Stimulated activated CD4-positive, alpha-beta T cell treated with anti-CD3 and anti-CD28 coated beads, TNF-alpha, amount 100 ng/mL, for 1 hour (primary cell): Measurements from ENCODE around the gene TSEN54.

Source experiments
- DNase-seq, 3 donors: peaks; one replicate each; pipeline ENCODE4 v3.0.0-alpha.2; 2020; ENCODE audit warnings: low read depth in 3 of 3, low spot score in 1 of 3

TSEN54 gene

DNA sequence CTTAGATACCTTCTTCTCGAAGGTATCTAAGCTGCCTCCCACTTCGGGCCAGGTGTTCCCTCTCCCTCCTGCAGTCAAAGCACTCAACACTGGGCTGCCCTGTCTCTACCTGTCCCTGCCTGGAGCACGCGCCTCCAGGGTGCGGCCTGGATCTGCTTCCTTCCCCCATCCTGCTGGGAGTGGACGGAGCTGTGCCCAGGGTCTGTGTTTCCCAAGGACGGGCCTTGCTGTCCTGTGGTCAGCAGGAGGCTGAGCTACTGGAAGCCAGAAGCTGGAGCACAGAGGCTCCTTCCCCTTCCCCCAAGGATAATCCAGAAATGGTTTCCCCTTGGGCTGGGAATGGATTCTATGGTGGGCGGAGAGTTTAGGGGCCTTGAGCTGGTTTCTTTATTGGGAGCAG, 25.9 kb downstream of the TSEN54 start:
- no peak for DNase-seq

DNA sequence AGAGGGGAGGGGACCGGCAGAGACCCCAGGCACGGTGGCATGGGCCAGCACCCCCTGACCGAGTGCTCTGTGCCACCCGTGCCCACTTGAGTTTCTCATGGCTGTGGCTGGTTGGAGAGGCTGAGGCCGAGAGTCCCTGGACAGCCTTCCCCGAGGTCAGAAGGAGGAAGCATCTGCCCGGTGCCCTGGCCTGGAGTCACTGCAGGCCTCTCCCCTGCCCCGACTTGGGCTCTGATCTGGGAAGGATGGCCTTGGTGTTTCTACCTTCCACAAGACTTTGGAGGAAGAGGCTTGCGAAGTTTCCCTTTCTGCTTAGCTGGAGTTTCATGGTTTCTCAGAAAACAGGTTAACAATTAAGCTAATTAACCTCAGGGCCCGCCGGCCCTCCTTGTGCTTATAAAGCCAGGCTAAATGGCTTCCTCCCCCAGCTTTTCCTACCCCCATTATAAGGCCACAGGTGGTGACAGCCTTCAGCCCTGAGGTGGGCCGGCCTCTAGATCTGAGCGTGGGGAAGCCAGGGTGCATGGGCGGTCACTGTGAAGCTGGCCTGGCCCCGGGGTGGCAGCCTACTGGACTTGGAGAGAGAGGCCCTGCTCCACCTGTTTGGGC, 26.5 kb downstream of the TSEN54 start:
- no peak for DNase-seq

DNA sequence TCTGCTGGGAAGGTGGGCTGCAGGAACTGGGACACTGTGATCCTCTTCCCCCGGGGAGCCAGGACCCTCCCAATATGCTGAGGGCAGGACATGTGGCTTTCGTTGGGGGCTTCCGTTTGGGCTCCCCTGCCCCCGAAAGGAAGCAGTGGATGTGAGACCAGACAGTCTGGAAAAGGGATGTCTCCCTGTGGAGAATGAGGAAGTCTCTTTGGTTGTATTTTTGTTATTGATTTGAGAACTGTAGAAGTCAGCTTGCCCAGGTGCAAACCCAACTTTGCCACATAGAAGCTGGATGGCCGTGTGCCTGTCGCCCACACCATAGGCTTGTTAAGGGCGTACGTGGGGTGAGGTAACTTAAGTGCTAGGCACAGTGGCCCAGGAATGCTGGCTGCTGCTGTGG, 27.9 kb downstream of the TSEN54 start:
- DNase-seq: no peak

DNA sequence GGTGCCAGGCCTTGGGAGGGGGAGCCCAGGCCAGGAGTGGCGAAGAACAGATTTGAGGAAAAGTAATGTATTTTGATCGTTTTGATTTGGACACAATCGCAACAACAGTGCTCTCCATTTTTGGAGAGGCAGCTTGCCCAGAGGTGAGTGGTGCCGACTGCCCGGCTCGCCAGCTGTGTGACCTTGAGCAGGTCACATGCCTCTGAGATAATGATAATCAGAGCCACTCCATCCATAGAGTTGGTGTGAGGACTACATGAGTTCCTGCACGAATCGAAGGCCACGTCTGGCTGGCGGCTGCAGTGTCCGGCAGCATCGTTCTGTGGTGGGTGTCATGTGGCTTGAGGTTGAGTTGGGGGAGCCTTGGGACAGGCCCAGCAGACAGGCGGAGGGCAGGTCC, 29.9 kb downstream of the TSEN54 start:
- DNase-seq: no peak

DNA sequence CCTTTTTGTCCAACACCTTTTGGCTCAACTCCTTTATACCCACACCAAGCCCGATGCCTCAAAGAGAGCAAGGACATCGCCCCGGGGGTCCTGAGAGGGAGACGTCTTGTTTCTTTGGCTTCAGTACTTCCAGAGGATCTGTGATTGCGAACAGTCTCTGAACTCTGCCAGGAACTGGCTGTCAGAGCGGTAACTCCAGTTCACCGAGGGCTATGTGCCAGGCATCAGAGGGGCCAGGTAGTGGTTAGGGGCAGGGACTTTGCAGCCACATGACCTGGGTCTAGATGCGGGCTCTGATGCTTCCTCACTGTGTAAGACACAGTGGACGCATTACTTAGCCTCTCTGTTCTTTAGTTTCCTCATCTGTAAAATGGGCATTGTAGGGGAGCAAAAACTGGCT, 30.8 kb downstream of the TSEN54 start:
- DNase-seq: no peak

DNA sequence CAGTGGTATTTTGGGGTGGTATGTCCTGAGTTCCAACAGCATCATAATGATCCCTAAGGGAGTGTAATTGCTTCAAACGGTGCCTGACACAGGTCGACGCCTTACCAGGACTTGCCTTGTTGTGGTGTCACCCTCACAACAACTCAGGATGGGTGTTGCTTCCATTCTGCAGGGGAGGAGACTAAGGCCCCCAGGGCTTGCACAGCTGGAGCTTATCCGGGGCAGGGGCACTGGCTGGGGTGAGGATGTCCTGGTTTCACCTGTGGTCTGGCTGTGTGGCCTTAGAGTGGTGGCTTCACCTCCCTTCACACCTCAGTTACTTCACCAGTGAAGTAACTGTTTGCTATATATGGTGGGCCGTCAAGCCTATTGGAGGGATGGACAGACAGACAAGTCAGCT, 32.5 kb downstream of the TSEN54 start:
- DNase-seq: no peak

DNA sequence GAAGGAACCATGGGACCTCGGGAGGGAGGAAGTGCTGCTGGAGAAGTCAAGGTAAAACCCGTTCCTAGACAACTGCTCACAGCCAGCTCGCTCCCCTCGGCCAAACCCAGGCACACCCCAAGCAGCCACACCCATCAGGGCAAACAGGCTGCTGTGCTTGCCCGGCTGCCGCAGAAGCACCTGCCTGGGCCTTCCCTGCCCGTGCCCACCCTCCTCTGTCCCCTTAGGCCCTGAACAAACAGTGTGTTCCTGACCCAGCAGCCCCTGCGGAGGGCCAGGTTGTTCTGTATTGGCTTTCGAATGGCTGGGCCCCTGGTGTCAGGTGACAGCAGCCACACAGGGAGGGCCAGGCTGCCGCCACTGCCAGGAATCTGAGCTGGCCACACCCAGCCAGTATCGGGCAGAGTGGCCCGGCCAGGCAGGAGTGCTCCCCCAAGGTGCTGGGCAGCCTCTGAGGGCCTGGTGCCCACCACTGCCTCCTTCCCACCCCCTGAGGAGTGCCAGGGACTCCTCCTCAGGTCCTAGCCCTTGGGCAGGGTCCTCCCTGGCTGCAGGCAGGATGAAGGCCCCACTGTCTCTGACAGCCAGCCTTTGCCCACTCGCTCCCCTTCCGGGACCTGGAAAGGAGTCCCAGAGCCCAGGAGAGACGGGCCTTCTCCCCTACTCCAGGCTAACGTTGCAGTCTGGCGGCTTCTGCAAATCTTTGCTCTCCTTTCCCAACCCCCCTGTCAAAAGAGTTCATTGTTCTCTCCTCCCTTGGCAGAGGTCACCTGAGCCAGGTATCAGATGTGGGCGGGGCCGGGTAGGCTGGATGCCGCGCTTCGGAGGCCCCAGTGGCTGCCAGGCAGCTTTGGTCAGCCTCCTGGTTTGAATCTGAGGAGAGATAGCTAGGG, 33.2 kb downstream of the TSEN54 start:
- DNase-seq: no peak

DNA sequence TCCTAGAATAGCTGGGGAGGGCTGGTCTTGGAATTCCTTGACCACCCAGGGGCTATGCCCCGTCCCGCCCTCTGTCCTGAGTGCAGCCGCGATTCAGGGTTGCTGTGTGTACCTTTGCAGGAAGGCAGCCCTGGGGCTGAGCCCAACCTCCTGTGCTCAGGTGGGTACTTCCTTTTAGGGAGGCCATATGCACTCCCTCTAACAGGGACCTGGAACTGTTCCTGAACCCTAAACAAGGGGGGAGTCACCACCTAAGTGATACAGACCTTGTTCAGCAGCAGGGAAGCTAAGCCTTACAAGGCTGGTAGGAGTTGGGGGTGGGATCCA, 33.8 kb downstream of the TSEN54 start:
- DNase-seq: no peak

DNA sequence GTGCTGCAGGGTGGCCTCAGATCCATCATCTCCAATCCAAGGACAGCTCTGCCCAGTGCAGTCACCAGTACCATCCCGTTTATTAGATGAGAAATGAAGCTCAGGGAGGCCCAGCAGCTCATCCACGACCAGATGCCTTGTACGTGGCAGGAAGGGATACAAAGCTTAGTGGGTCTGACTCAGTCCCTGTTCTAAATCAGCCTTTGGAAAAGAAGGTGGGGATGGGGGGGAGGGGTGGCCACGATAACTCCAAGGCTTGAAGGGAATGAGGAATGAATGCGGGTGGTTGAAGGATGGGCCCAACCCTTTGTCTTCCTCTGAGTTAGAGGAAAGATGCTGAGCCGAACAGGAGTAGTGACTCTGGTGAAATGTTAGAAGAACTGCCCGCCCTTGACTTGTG, 34.9 kb downstream of the TSEN54 start:
- no peak for DNase-seq

DNA sequence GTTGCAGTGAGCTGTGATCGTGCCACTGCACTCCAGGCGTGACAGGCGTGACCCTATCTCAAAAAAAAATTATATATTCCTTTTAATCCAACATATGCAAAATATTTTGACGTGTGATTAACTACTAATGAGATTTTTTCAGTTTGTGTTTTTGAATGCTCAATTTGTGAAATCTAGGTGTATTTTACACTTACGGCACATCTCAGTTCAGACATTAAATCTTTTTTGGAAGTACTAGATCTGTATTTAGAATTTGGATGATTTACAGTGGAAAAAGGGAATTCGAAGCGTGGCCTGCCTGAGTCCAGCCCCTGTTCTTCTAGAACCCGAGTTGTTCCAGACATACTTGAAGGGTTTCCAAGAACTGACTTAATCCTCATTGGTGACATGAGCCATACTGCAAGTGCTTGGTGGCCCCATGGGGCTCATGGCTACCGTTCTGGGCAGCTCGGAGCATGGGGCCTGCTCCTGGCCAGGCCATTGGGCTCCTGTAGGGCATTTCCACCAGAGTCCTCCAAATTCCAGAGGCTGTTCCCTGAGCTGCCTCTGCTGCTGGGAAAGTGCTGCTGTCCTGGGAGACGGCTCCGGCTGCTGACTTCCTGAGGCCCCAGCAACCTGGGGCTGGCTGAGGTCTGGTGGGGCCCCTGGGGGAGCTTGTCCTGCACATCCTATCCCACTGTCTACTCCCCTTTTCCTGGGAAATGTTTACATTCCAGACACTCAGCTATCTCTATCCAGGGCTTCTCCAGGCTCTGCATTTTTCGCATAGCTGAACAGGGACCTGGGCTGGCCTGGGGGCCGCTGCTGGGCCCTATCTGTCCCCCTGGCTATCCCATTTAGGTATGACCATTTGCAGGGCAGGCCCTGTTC, 36.3 kb downstream of the TSEN54 start:
- no peak for DNase-seq

DNA sequence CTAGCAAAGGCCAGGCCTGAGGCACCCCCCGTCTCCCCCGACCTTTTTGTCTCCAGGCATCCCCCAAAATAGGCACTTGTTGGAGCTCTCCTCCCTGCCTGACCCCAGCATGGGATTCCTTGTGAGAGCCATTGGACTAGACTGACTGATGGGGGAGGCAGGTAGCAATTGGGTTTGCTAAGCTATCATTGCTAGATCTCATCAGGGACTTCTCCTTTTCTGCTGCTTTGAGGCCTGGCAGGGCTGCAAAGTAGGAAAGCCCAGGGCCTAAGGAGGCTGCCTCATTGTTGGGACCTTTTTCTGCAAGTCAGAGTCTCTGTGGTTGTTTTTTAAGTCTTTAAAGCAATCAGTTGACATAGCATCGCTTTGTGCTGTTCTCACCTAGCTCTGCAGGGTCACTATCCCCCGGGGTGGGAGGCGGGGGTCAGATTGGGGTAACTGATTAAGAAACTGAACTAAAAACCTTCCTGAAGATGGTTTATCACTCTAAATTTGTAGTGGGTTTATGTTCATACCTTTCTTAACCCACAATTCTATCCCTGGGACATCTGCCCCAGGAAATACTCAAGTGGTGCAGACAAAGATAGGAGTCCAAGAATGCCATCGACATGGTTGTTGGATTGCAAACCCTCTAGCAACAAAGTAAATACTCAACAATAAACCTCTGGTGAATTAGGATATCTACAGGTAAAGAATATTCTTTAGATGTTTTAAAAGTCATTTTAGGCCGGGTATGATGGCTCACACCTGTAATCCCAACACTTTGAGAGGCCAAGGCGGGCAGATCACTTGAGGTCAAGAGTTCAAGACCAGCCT, 37.2 kb downstream of the TSEN54 start:
- DNase-seq: no peak

DNA sequence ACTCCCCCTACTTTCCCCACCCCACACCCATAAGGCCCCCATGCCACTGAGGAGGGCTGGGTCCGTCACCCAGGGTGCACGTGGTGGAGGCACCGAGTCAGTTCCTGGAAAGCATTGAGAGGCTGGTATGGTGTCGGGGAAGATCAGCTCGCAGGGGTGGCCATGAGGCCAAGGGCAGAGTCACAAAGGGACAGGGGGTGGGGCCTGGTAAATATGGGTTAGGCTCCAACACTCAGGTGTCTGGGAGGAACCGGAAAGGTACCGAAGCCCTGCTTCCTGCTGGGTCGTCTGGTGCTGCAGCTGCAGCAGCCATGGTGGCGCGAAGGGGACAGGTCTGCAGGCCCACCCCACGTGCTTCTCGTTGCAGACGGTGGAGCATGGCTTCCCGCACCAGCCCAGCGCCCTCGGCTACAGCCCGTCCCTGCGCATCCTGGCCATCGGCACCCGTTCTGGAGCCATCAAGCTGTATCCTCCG, 39.4 kb downstream of the TSEN54 start:
- DNase-seq: no peak

DNA sequence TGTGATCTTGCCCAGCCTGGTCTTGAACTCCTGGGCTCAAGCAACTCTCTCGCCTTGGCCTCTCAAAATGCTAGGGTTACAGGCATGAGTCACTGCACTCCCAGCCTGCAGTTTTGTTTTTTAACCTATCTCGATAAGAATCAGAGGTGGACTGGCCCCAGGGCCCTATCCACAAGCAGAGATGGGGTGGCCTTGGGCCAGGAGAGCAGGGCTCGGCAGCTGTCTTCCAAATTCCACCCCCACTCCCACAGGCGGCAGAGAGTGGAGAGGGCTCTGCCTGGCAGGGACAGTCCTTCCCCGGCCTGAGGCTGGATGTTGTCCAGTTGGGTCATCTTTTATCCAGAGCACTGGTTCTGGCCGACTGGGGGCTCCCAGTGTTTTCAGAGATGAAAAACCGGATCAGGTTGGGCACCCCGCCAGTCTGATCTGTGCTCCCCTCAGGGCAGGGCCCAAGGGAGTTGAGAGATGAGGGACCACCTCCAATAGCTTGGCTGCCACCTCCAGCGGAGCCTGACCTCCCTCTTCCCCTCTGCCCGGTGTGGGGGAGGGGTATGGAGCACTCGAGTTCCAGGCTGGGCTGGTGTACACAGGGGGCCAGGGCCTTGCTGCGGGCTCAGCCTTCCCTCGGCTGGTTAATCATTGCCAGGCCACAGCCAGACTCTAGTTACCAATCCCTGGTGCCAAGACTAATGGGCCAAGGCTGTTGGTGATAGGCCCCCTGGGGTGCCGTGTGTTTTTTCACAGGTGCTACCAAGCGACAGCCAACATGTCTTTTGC, 40.9 kb downstream of the TSEN54 start:
- no peak for DNase-seq

DNA sequence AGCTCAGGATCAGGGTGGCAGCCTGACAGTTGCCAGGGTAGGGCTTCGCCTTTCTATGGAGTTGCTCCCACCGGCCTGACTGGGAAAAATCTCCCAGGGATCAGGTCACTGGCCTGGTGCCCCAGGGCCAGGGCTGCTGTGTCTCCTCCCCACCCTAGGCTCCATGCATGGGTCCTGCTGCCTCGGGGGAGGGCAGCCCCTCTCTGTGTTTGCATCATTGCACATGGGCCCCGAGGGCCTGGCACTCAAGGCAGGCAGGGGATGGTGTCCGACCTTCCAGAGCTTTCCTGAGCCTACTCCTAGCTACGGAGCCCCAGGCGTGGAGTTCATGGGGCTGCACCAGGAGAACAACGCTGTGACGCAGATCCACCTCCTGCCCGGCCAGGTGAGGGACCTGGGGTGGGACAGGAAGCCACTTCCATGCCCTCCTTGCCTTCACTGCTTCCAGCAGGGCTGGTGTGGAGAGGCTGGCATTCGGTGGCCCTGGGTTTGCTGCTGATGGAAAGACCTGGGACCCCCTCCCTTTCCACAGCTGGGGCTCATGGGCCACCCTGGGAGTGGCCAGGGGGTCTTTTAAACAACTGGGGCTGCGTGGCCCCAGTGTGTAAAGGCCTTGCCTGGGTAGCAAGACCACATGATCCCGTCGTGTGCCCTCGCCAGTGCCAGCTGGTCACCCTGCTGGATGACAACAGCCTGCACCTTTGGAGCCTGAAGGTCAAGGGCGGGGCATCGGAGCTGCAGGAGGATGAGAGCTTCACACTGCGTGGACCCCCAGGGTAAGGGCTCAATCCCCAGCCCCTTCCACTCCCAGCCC, 41.7 kb downstream of the TSEN54 start:
- no peak for DNase-seq

DNA sequence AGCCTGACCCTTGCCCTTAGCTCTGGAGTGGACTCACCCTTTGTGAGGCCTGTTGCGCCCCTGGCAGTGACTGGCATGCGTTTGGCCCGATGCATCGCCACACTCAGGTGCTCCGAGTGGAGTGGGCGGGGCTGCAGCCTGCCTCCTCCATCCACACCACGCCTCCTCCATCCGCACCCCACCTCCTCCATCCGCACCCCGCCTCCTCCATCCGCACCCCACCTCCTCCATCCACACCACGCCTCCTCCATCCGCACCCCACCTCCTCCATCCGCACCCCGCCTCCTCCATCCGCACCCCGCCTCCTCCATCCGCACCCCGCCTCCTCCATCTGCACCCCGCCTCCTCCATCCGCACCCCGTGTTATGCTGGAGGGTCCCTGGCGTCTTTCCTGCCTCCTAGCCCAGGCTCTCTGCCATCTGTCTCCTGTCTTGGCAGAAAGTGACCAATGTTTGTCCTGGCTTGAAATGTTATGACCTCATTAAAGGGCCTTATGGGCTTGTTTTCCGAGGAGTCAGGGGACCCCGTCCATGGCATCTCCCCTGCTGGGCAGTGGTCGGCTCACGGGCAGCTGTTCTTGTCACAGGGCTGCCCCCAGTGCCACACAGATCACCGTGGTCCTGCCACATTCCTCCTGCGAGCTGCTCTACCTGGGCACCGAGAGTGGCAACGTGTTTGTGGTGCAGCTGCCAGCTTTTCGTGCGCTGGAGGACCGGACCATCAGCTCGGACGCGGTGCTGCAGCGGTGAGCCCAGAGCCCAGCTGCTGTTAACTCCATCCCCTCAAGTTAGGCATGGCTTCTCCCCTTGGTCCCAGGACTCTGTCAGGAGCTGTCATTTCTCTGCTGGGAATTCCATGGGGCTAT, 42.6 kb downstream of the TSEN54 start:
- DNase-seq: no peak

DNA sequence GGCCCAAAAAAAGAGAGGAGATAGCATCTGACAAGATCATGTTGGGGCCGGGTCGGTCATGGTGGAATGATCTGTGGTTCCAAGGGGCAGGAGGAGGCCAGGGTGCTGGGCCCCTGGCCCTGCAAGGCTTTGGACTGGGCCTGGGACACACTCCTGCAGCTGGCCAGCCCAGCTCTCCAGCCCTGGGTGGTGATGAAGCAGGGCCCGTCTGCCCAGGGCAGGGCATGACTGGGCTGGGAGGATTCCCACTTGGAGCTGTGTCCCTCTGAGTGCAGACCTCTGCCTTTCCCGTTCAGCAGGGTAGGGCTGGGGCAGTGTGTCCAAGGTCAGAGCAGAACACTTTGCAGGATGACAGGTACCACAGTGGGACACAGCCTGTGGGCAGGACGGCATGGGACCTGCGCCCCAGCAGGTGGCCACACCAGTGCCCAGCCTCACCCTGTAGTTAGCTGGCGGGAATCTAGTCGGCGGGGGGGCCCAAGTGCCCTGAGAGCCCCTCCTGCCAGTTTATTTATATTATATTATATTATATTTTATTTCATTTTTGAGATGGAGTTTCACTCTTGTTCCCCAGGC, 43.7 kb downstream of the TSEN54 start:
- DNase-seq: no peak

DNA sequence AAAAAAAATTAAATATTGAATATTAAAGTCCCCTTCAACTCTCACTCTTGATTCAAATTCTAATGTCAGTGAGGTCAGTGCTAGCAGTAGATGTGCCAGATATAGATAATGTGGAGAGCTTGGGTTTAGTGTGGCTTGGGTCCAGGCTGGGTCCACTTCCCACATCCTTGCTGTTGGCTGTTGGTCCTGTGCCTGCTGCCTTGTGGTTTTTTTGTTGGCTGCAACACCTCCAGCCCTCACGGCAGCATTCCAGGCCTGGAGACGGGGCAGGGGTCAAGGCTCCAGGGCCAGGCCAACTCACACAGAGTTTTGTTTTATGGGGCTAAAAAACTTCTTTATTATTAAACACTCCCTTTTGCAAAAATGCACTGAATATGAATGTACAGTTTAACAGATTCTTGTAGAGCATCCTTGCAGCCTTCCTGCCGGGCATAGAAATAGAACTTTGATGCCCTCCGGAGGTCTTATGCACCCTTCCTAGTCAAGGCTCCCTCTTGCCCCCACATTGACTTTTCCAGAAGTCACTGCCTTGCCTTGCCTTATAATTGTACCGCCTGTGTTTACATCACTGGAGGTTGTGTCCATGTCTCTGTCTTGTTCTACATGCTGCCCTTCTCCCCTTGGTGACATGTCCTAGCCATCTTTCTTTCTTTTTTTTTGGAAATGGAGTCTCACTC, 45.7 kb downstream of the TSEN54 start:
- no peak for DNase-seq
